Measurements from ENCODE around the gene ZNF628.
A peak's percentile ranks its signal among the peaks of the same experiment; 100 is the strongest.

The ZNF628 gene

GRCh38 chr19:55465460-55466240 lies 10.8 kb upstream of the ZNF628 start:
- no peak for DNase-seq (ENCODE audit: low read depth)

GRCh38 chr19:55466241-55466614 lies 10.2 kb upstream of the ZNF628 start:
- no peak for DNase-seq (ENCODE audit: low read depth)
- no peak for TF ChIP-seq CTCF (IDR thresholded peaks at IDR 0.05; ENCODE audit: insufficient read depth, low read depth, low read length, missing control alignments)
- H3K4me3 ChIP-seq (ENCODE audit: low read depth, low read length): no peak overlapping the region

More at GRCh38 chr19:55465460-55466240, 10.8 kb upstream of the ZNF628 start:
- TF ChIP-seq CTCF (IDR thresholded peaks at IDR 0.05; ENCODE audit: insufficient read depth, low read depth, low read length, missing control alignments): no peak
- H3K4me3 ChIP-seq (ENCODE audit: low read depth, low read length): no peak overlapping the region

GRCh38 chr19:55467236-55468053 lies 9.0 kb upstream of the ZNF628 start:
- DNase-seq (ENCODE audit: low read depth): peak; percentile 70
- no peak overlapping the region for H3K4me3 ChIP-seq (ENCODE audit: low read depth, low read length)
- TF ChIP-seq CTCF (IDR thresholded peaks at IDR 0.05; ENCODE audit: insufficient read depth, low read depth, low read length, missing control alignments): peak; percentile 92

- no peak overlapping the region for H3K4me3 ChIP-seq (ENCODE audit: low read depth, low read length)
- no peak for TF ChIP-seq CTCF (IDR thresholded peaks at IDR 0.05; ENCODE audit: insufficient read depth, low read depth, low read length, missing control alignments)
- no peak for DNase-seq (ENCODE audit: low read depth)
Observed at GRCh38 chr19:55468054-55468393, 8.4 kb upstream of the ZNF628 start.

GRCh38 chr19:55471266-55471665 lies 5.2 kb upstream of the ZNF628 start:
- no peak for DNase-seq (ENCODE audit: low read depth)
- no peak for TF ChIP-seq CTCF (IDR thresholded peaks at IDR 0.05; ENCODE audit: insufficient read depth, low read depth, low read length, missing control alignments)
- no peak overlapping the region for H3K4me3 ChIP-seq (ENCODE audit: low read depth, low read length)

GRCh38 chr19:55472463-55472862 lies 4.0 kb upstream of the ZNF628 start:
- H3K4me3 ChIP-seq (ENCODE audit: low read depth, low read length): no peak overlapping the region
- DNase-seq (ENCODE audit: low read depth): no peak
- TF ChIP-seq CTCF (IDR thresholded peaks at IDR 0.05; ENCODE audit: insufficient read depth, low read depth, low read length, missing control alignments): no peak
